Stomach smooth muscle (tissue), 2 donors: ENCODE data around the gene LSG1.
A peak's percentile ranks its signal among the peaks of the same experiment; 100 is the strongest.

Experiments
- H3K27ac ChIP-seq: one replicate; pipeline ENCODE4 v1.7.0; 2013; ENCODE audit warnings: mild to moderate bottlenecking, low read length, inconsistent platforms
- H3K27me3 ChIP-seq, 2 donors: one replicate each; pipeline ENCODE4 v1.7.0; 2013; ENCODE audit warnings: low read length in 2 of 2; ENCODE audit not compliant: insufficient read depth in 2 of 2, control insufficient read depth in 1 of 2
- H3K36me3 ChIP-seq, 2 donors: one replicate each; pipeline ENCODE4 v1.7.0; 2013; ENCODE audit warnings: low read length in 2 of 2; ENCODE audit not compliant: control insufficient read depth in 2 of 2, insufficient read depth in 2 of 2
- H3K4me1 ChIP-seq: one replicate; pipeline ENCODE4 v1.7.0; 2013; ENCODE audit warnings: low read length; ENCODE audit not compliant: control insufficient read depth, insufficient read depth
- H3K4me3 ChIP-seq, 2 donors: one replicate each; pipeline ENCODE4 v1.7.0; 2013; ENCODE audit warnings: low read length in 2 of 2
- H3K9ac ChIP-seq, 2 donors: one replicate each; pipeline ENCODE4 v1.7.0; 2013; ENCODE audit warnings: low read length in 2 of 2, mild to moderate bottlenecking in 1 of 2
- H3K9me3 ChIP-seq, 2 donors: one replicate each; pipeline ENCODE4 v1.7.0; 2013; ENCODE audit warnings: low read length in 2 of 2; ENCODE audit not compliant: control insufficient read depth in 2 of 2
- donor health status: healthy.
- donor health status: Pancreatic carcinoma.

LSG1 gene

DNA sequence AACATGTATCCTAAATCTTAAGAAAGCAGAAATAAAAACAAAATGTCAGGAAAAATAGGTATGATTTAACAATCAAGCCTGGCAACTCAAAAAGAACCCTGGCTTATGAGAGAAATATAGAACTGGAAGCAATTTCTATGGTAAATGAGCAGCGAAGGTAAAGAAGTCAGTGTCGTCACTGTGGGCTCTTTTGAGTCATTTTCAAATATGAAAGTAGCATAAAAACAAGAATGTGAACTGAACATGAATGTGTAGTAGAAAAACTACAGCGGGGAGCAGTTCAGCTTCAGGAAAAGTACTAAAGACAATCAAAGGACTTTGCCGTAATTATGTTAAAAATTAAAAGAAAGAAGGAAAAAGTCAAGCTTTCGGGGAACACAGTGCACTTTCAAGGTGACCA lies 17.5 kb downstream of the LSG1 start:
- H3K36me3 ChIP-seq, result peaks cover 33 to 43% of the 10 kb centered on the region in 2 donors
- no peak overlapping the region for H3K9ac ChIP-seq
- H3K4me3 ChIP-seq, result no peak overlapping the region
- no peaks in the 10 kb centered on the region for H3K4me1 ChIP-seq
- H3K27me3 ChIP-seq, result no peaks in the 10 kb centered on the region
- no peak overlapping the region for H3K27ac ChIP-seq
- no peaks in the 10 kb centered on the region for H3K9me3 ChIP-seq

DNA sequence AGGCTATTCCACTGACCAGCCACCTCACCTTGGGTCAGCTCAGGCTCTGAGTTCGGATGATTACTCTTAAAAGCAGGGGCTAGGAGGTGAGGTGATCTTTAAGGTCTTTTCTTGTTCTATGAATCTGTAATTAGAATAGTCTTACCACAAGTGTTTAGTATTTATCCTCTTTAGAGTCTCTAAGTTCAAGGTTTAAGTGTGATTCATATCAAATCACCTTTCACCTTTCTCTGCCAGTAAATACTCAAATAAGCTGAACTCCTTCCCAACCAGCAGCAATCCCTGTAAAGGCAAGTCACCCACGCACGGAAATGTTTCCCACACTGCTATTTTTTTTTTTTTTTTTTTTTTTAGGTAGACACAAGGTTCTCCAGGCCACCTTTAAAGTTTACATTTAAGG lies 24.2 kb downstream of the LSG1 start:
- Histone ChIP-seq H3K27ac (no peak overlapping the region), H3K9me3 (no peaks in the 10 kb centered on the region), H3K4me3 (no peak overlapping the region), H3K27me3 (no peaks in the 10 kb centered on the region), H3K36me3 (peaks cover 49 to 53% of the 10 kb centered on the region in 2 donors), H3K9ac (no peak overlapping the region), H3K4me1 (no peaks in the 10 kb centered on the region)

DNA sequence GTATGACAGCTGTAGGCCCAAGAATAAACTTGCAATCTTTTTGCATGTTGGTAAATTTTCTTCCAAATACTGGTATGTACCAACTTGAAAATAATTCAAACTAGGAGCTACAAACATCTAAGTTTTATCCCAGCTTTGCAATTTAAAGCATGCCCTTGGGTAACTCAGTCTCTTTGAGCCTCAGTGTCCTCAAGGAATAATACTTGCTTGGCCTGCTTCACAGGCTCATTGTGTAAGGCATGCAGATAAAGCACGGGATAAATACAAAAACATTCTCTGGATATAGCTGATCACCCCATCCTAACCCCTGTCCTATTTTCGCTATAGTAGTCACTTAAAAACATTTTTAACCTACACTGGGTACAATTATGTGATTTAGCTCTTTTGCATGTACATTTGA lies 29.2 kb downstream of the LSG1 start:
- Histone ChIP-seq H3K4me3 (no peak overlapping the region), H3K36me3 (peaks cover 31 to 38% of the 10 kb centered on the region in 2 donors), H3K27me3 (no peaks in the 10 kb centered on the region), H3K27ac (no peak overlapping the region), H3K9me3 (no peaks in the 10 kb centered on the region), H3K4me1 (no peaks in the 10 kb centered on the region), H3K9ac (no peak overlapping the region)

DNA sequence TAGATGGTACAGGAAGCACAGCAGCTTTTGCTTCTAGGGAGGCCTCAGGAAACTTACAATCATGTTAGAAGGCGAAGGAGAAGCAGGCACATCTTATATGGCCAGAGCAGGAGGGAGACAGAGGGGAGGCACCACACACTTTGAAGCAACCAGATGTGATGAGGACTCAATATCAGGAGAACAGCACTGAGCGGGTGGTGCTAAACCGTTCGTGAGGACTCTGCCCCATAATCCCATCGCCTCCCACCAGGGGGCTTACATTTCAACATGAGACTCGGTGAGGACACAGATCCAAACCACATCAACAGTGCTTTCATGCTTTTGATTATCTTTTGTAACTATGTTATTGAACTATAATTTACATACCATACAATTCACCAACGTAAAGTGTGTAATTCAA lies 31.2 kb downstream of the LSG1 start:
- H3K4me1 ChIP-seq, result no peaks in the 10 kb centered on the region
- no peak overlapping the region for H3K9ac ChIP-seq
- H3K4me3 ChIP-seq, result no peak overlapping the region
- H3K27me3 ChIP-seq, result no peaks in the 10 kb centered on the region
- H3K36me3 ChIP-seq, result peaks cover 26 to 35% of the 10 kb centered on the region in 2 donors
- H3K27ac ChIP-seq, result no peak overlapping the region
- no peaks in the 10 kb centered on the region for H3K9me3 ChIP-seq

DNA sequence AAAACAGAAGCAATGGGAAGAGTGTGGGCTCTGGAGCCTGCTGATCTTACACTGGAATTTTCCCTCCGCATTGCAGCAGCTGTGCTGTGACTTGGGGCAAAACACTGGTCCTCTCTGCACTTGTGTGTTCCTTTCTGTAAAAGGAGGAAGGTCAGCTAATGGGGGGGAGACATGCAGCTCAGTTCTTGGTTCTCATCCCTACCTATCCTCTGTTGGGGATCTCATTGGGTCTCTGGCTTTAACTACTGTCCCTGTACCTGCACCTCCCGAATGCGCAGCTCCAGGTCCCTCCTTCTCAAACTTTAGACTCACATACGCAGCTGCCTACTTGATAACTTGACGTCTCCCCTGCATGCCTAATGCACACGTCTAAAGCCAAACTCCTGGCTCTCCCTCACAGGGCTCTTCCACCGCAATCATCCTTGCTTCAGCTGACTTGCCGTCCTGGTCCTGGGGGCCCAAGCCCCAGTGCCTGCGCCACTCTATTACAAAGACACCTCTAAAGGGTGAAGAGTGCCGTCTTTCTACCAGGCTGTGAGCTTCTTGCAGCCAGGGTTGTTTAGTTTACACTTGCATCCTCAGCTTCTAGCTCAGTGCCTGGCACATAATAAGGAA lies 32.9 kb downstream of the LSG1 start:
- Histone ChIP-seq H3K27me3 (no peaks in the 10 kb centered on the region), H3K9me3 (no peaks in the 10 kb centered on the region), H3K4me3 (no peak overlapping the region), H3K4me1 (no peaks in the 10 kb centered on the region), H3K36me3 (peaks cover 12 to 25% of the 10 kb centered on the region in 2 donors), H3K9ac (no peak overlapping the region), H3K27ac (no peak overlapping the region)

DNA sequence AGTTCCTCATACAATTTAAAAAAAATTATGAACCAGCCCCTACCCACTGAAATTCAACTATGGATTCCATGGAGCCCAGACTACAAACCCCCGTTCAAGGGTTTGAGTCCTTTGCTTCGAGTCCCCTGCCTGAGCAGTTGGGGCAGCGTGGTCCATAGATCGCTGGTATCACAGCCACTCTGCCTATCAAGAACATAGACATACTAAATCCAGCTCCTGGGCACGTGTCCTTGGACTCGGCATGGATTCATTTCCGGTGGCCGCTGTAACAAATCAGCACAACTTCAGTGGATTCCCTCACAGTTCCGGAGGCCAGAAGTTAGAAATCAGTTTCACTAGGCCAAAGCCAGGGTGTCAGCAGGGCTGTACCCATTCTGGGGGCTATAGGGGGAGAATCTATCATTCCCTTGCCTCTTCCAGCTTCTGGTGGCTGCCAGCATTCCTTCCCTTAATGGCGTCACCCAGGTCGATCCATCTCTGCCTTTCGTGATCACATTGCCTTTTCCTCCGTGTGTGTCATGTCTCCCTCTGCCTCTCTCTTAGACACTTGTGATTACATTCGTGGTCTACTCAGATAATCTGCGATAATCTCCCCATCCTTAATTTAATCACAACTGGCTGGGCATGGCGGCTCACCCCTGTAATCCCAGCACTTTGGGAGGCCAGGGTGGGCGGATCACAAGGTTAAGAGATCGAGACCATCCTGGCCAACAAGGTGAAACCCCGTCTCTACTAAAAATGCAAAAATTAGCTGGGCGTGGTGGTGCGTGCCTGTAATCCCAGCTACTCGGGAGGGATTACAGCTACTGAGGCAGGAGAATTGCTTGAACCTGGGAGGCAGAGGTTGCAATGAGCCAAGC lies 34.2 kb downstream of the LSG1 start:
- peaks cover 12 to 15% of the 10 kb centered on the region in 2 donors for H3K36me3 ChIP-seq
- H3K9me3 ChIP-seq, result no peaks in the 10 kb centered on the region
- no peak overlapping the region for H3K27ac ChIP-seq
- peaks cover 3% of the 10 kb centered on the region for H3K4me1 ChIP-seq
- no peak overlapping the region for H3K9ac ChIP-seq
- H3K4me3 ChIP-seq, result no peak overlapping the region
- H3K27me3 ChIP-seq, result no peaks in the 10 kb centered on the region

DNA sequence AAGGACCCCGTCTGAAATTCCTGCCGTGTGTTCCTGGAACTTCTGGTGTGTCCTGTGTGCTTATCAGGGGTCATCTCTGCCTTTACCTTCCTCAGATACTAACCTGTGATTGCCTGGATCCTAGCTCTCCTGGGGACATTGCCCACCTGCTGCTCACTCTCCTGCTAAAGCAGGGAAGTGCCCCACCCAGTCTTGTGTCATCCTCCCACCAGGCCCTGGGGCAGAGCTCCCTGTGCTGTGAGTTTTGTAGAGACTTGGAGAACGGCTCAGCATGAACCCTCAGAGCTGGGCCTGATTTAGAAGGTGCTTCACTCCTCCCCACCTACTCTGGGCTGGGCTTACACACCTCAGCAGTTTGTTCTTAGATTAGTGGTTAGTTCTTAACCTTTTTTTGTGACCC lies 34.9 kb downstream of the LSG1 start:
- H3K9ac ChIP-seq, result no peak overlapping the region
- peaks cover 5% of the 10 kb centered on the region for H3K4me1 ChIP-seq
- H3K9me3 ChIP-seq, result no peaks in the 10 kb centered on the region
- no peak overlapping the region for H3K4me3 ChIP-seq
- H3K36me3 ChIP-seq, result peaks cover 11 to 13% of the 10 kb centered on the region in 2 donors
- H3K27me3 ChIP-seq, result no peaks in the 10 kb centered on the region
- no peak overlapping the region for H3K27ac ChIP-seq

DNA sequence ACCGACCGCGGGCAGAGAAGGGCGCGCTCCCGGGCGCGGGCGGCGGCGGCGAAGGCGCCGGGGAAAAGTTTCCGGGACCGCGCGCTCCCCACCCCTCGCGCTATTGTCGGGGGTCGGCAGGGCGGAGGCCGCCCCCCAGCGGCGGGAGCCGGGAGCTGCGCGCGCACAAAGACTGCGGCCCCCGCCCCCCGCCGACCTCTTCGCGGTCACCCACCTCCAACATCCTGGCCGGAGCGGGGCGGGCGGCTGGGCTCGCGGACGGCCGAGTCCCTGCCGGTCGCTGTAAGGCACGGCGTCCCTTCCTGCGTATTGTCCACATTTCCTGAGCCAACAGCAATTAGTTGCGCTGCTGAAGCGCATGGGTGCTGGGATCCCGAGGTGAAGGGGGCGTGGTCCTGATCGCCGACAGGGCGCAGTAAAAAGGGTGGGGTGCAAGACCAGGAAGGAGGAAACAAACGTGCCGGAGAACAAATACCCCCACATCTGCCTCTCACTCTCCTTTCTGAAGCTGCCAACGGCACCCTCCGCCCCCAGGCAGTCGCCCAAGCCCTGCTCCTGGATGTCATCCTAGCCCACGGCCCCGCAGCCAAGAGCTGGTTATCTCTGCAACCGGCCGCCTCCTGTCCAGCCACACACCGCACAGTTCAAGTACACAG lies 38.5 kb downstream of the LSG1 start, which contains the start of gene TMEM44:
Gene TMEM44 (minus strand): TSS at position 71 of the 656 bp plus-strand sequence. CDS start 204 bp downstream, outside the sequence.
- H3K9ac ChIP-seq, result peak within 1 kb of the TSS; percentile 42 to 47
- H3K4me1 ChIP-seq, result peaks cover 5% of the 10 kb centered on the region

DNA sequence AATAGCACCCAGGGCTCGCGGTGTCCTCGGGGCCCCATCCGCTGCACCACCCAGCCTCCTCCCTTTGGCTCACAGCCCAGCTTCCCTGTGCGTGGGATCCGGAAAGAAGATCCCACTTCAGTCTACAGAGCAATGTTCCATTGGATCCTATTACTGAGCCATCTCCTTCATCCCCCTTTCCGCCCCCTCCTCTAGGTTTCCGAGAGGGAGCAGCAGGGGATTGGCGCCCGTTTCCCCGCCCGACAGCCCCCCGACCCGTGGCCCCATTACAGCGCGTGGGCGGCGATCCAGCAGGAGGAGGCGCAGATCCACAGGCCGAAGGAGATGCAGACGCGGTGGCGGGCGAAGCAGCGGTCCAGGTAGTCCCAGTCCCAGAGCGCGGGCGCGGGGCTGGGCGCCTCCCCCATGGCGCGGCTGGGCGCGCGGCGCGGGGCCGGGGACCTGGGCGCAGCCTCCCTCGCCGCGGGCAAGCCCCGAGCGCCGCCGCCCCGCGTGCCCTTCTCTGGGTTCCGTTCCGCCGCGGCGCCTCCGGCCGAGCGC lies 39.1 kb downstream of the LSG1 start:
- Histone ChIP-seq H3K36me3 (no peaks in the 10 kb centered on the region), H3K27me3 (no peaks in the 10 kb centered on the region), H3K4me3 (peak overlapping the region; percentile 60 to 76), H3K9me3 (no peaks in the 10 kb centered on the region), H3K27ac (no peak overlapping the region), H3K4me1 (peaks cover 5% of the 10 kb centered on the region), H3K9ac (peak overlapping the region; percentile 17 to 47)

More for the DNA sequence above, 38.5 kb downstream of the LSG1 start, which contains the start of gene TMEM44:
- Histone ChIP-seq H3K27me3 (no peaks in the 10 kb centered on the region), H3K27ac (no peak within 1 kb of the TSS), H3K4me3 (peak within 1 kb of the TSS; percentile 76 to 79), H3K36me3 (no peaks in the 10 kb centered on the region), H3K9me3 (no peaks in the 10 kb centered on the region)

DNA sequence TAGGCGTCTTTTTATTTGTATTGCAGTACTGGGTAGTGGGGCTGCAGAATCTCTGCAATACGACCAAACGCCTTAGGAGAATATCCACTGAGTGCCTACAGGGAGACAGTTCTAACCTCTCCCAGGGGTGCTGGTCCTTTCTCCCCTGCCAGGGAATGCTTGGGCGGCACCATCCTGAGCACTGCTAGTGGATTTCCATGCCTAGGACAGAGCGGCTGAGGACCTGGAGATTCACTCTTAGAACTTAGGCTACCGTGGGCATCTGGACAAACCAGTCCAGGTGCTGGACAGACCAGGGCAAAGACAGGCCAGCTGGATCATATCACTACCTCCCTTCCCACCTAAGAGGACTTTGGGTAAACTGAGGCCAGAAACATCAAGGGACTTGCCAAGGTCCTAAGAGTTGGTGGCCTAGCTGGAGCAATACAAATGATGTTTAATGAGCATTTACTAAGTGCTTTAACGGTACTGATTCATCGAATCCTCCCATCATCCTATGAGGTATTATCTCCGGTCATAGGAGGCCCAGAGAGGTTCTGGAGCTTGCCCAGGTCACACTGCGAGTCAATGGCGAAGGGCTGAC lies 39.7 kb downstream of the LSG1 start:
- Histone ChIP-seq H3K4me1 (peaks cover 5% of the 10 kb centered on the region), H3K9ac (peak overlapping the region; percentile 17 to 47), H3K27ac (no peak overlapping the region)

More for the DNA sequence above, 39.7 kb downstream of the LSG1 start:
- peak overlapping the region; percentile 60 to 76 for H3K4me3 ChIP-seq
- H3K9me3 ChIP-seq, result no peaks in the 10 kb centered on the region
- no peaks in the 10 kb centered on the region for H3K36me3 ChIP-seq
- H3K27me3 ChIP-seq, result no peaks in the 10 kb centered on the region
